GM21528 (cell line): ENCODE results near the gene MDH1.

Experiments used
- ATAC-seq: cut with Tn5 transposase; IDR thresholded peaks from one replicate; pipeline ENCODE4 v1.9.1; 2021; ENCODE audit warnings: mild to moderate bottlenecking, moderate library complexity; ENCODE audit not compliant: unreplicated experiment, low FRiP score

The MDH1 gene

GRCh38 chr2:63628403-63628942 is 39.7 kb downstream of the MDH1 start:
- ATAC-seq, result no peak

GRCh38 chr2:63631501-63631900 is 42.7 kb downstream of the MDH1 start:
- no peak for ATAC-seq

- no peak for ATAC-seq
Observed at GRCh38 chr2:63632382-63632781, 43.6 kb downstream of the MDH1 start.

GRCh38 chr2:63639344-63639743 is 50.6 kb downstream of the MDH1 start:
- no peak for ATAC-seq

- no peak for ATAC-seq
Observed at GRCh38 chr2:63642946-63643345, 54.2 kb downstream of the MDH1 start.

GRCh38 chr2:63643486-63643885 is 54.7 kb downstream of the MDH1 start:
- no peak for ATAC-seq

- no peak for ATAC-seq
Observed at GRCh38 chr2:63648632-63649031, 59.9 kb downstream of the MDH1 start.

GRCh38 chr2:63649829-63650228 is 61.1 kb downstream of the MDH1 start:
- ATAC-seq, result no peak

- ATAC-seq, result no peak
Observed at GRCh38 chr2:63650756-63651155, 62.0 kb downstream of the MDH1 start.

- ATAC-seq, result no peak
Observed at GRCh38 chr2:63651356-63651755, 62.6 kb downstream of the MDH1 start.

GRCh38 chr2:63651861-63652651 is 63.3 kb downstream of the MDH1 start:
- ATAC-seq, result no peak

GRCh38 chr2:63652652-63652985 is 63.9 kb downstream of the MDH1 start:
- no peak for ATAC-seq

- ATAC-seq, result no peak
Observed at GRCh38 chr2:63654959-63655358, 66.2 kb downstream of the MDH1 start.
